Measurements from ENCODE around the gene SCAMP1. TPM values are rescaled to one million over a fixed set of nuclear protein-coding genes. Genes with fewer than 3 reads are reported as not detected.

SCAMP1 gene
- polyA plus RNA-seq, 1 donor from 2014 or later: 180 TPM

GRCh38 chr5:78509145-78509865, 148.9 kb downstream of the SCAMP1 start:
- H3K4me2 ChIP-seq (ENCODE audit: low read length): no peak overlapping the region
- H3K9ac ChIP-seq (ENCODE audit: low read length): no peak overlapping the region
- no peaks in the 10 kb centered on the region for H3K27me3 ChIP-seq (ENCODE audit: insufficient read depth, low read depth, low read length)
- H3K9me3 ChIP-seq (ENCODE audit: low read length): no peaks in the 10 kb centered on the region
- H3K27ac ChIP-seq (ENCODE audit: low read length): no peak overlapping the region
- TF ChIP-seq POLR2AphosphoS5 (IDR thresholded peaks at IDR 0.05) (no peak), SMC3 (conservative IDR thresholded peaks at IDR 0.05; ENCODE audit: poor library complexity) (no peak), CTCF (IDR thresholded peaks at IDR 0.05; ENCODE audit: poor library complexity, severe bottlenecking) (no peak), TAF1 (IDR thresholded peaks at IDR 0.05; ENCODE audit: low read depth) (no peak), EZH2 (IDR thresholded peaks at IDR 0.05; ENCODE audit: borderline replicate concordance, insufficient read depth, low read length, poor library complexity, severe bottlenecking) (no peak), REST (IDR thresholded peaks at IDR 0.05; ENCODE audit: borderline replicate concordance) (no peak), EP300 (conservative IDR thresholded peaks at IDR 0.05; ENCODE audit: poor library complexity, severe bottlenecking) (no peak), MXI1 (conservative IDR thresholded peaks at IDR 0.05; ENCODE audit: poor library complexity, severe bottlenecking) (no peak)
- no peaks in the 10 kb centered on the region for H3K9me2 ChIP-seq (ENCODE audit: insufficient read depth, low read length)
- no peaks in the 10 kb centered on the region for H3F3A ChIP-seq (ENCODE audit: insufficient read depth, low read length, poor library complexity, severe bottlenecking)
- H3K79me2 ChIP-seq (replicated peaks; ENCODE audit: insufficient read depth, low read length): no peaks in the 10 kb centered on the region
- H3K36me3 ChIP-seq (ENCODE audit: insufficient read depth, low read length): no peaks in the 10 kb centered on the region
- H3K4me3 ChIP-seq (ENCODE audit: low read length): no peak overlapping the region
- no peaks in the 10 kb centered on the region for H4K20me1 ChIP-seq (ENCODE audit: insufficient read depth)
- no peak overlapping the region for H2AFZ ChIP-seq (ENCODE audit: low read depth, low read length)

GRCh38 chr5:78509884-78510769, 149.7 kb downstream of the SCAMP1 start:
- Histone ChIP-seq H3K9me2 (ENCODE audit: insufficient read depth, low read length) (no peaks in the 10 kb centered on the region), H3K36me3 (ENCODE audit: insufficient read depth, low read length) (no peaks in the 10 kb centered on the region), H3F3A (ENCODE audit: insufficient read depth, low read length, poor library complexity, severe bottlenecking) (no peaks in the 10 kb centered on the region), H3K4me3 (ENCODE audit: low read length) (no peak overlapping the region), H3K4me2 (ENCODE audit: low read length) (no peak overlapping the region), H3K9ac (ENCODE audit: low read length) (no peak overlapping the region), H3K9me3 (ENCODE audit: low read length) (no peaks in the 10 kb centered on the region), H3K27me3 (ENCODE audit: insufficient read depth, low read depth, low read length) (no peaks in the 10 kb centered on the region), H3K79me2 (replicated peaks; ENCODE audit: insufficient read depth, low read length) (no peaks in the 10 kb centered on the region), H2AFZ (ENCODE audit: low read depth, low read length) (no peak overlapping the region), H3K27ac (ENCODE audit: low read length) (no peak overlapping the region), H4K20me1 (ENCODE audit: insufficient read depth) (no peaks in the 10 kb centered on the region)
- no peak for TF ChIP-seq MXI1 (conservative IDR thresholded peaks at IDR 0.05; ENCODE audit: poor library complexity, severe bottlenecking)
- TF ChIP-seq CTCF (IDR thresholded peaks at IDR 0.05; ENCODE audit: poor library complexity, severe bottlenecking): no peak
- no peak for TF ChIP-seq EZH2 (IDR thresholded peaks at IDR 0.05; ENCODE audit: borderline replicate concordance, insufficient read depth, low read length, poor library complexity, severe bottlenecking)

Data from neural cell (in vitro differentiated cells).